ENCODE data around the gene ZFAND2A.
"Not testable (repeated sequence)": the region's sequence is repeated elsewhere in the genome, so short reads cannot be mapped to it uniquely, and the experiment has no call there.

Gene ZFAND2A

DNA sequence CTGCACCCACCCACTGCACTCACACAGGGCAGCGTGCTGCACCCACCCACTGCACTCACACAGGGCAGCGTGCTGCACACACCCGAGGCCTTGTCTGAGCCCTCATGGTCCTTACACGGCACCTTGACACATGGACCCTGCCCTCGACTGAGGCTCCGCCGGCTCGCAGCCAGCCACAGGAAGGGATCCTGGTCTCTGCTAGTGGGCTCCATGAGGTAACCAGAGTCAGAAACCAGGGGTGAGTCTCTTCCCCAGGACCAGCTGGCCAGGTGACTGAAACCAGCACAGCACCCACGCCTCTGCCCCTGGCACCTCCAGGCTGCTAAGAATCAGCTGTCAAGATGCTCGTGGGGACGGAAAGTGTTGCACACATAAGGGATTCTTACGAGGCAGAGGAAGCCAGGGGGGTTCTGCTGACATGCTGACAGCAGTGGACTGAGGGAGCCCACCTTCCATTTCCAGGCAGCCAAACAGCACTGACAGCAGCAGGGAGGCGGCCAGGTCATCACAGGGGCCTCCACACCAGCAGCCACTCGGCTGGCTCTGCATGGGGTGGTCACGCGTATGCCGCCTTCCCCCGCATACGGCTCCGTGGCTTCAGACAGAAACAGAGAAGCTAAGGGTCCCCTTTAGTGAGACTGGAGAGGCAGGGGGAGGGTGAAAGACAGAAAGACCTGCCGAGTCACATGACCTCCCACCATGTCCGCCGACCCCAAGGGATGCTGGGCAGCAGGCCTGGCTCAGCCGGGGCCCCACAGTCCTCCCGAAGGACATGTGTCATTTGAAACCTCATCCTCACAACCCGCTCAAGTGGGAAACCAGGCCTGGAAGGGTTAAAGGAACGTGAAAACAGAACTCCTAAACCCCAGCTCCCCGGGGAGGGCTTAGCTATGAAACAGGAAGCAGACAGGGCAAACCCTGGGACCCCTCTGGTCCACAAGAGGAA, 37.8 kb downstream of the ZFAND2A start:
- no peak for DNase-seq

DNA sequence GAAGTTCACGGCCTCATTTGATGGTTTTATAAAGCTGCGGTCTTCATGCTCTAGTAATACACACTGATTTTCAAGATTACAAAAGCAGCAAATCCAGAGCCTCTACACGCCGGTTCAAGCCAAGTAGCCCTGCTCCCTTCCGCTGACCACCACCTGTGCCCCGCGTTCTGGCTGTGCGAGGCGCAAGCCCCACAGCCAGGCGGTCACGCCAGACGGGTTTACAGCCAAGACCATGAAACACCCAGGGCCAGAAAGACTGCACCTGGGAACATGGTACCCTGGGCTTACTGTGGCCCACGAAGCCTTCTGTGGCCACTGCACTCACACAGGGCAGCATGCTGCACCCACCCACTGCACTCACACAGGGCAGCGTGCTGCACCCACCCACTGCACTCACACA, 38.5 kb downstream of the ZFAND2A start:
- no peak for DNase-seq

DNA sequence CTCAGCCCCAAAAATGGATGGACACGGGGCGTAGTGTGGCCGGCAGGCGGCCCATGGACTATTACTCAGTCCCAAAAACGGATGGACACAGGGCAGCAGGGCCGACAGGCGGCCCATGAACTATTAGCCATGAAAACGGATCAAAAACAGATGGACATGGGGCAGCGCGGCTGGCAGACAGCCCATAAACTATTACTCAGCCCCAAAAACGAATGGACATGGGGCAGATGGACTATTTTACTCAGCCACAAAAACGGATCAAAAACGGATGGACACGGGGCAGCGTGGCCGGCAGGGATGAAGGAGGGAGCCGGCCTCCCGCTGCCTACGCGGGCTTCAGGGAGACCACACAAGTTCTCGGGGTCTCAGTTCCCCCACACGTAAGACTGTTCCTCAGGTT, 39.2 kb downstream of the ZFAND2A start:
- DNase-seq = no peak

- no peak for DNase-seq
These were observed 40.8 kb downstream of the ZFAND2A start for GRCh38 chr7:1119201-1119600.

- DNase-seq = no peak
These were observed 42.6 kb downstream of the ZFAND2A start for GRCh38 chr7:1117321-1117928.

DNA sequence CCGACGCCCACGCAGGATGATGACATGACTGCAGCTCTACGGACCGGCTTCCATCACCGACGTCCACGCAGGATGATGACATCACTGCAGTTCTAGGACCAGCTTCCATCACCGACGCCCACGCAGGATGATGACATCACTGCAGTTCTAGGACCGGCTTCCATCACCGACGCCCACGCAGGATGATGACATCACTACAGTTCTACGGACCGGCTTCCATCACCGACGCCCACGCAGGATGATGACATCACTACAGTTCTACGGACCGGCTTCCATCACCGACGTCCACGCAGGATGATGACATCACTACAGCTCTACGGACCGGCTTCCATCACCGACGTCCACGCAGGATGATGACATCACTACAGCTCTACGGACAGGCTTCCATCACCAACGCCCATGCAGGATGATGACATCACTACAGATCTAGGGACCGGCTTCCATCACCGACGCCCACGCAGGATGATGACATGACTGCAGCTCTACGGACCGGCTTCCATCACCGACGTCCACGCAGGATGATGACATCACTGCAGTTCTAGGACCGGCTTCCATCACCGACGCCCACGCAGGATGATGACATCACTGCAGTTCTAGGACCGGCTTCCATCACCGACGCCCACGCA, 43.5 kb downstream of the ZFAND2A start:
- not testable (repeated sequence) for DNase-seq

DNA sequence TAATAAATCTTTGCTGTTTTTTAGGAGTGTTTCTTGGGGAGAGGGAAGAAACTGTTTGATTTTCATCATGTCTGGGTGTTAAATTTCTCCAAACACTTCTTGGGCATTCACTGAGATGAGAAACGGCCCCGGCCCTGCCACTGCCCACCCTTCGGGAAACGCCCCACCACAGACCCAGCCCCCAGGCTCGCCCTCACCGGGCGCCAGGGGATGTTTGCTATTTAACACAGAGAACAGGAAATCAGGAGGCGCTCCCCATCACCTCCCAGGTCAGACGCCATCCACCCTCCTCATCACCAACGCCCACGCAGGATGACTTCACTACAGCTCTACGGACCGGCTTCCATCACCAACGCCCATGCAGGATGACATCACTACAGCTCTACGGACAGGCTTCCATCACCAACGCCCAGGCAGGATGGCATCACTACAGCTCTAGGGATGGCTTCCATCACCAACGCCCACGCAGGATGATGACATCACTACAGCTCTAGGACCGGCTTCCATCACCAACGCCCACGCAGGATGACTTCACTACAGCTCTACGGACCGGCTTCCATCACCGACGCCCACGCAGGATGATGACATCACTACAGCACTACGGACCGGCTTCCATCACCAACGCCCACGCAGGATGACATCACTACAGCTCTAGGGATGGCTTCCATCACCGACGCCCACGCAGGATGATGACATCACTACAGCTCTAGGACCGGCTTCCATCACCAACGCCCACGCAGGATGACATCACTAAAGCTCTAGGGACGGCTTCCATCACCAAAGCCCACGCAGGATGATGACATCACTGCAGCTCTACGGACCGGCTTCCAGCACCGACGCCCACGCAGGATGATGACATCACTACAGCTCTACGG, 44.6 kb downstream of the ZFAND2A start:
- DNase-seq = not testable (repeated sequence)

DNA sequence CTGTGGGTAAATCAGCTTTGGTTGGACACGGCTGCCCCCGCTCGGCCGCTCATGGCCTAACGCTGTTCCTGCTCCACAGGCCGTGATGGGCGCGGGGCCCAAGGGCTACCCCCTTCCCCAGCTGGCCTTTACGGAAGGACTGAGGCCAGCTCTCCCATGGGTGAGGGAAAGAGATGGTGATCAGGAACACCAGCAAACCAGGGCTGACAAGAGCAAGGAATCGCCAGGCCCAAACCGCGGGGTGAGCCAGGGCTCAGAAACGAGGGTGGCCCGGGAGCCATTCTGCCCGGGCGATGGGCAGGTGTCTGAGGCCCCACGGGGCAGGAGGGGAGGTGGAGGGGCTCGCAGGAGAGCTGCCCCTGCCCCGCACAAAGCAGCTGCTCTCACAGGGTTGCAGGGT, 45.5 kb downstream of the ZFAND2A start:
- no peak for DNase-seq

DNA sequence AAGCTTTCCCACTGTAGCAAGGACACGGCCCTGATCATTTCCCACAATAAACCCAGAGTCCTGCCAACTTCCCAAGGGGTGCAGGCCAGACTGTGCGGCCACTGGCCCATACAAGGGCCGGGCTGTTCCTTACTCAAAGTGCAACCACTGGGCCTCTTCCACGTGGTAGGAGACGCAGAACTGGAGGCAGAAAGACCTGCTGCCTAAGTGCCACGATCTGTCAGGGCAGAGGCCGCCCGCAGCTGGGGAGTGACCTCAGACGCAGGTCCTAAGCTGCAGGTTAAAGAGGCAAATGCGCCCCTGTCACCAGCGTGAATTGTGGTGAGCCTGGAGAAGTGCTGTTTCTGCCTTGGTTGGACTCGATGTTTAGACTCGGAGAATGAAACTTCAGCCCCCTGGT, 45.9 kb downstream of the ZFAND2A start:
- DNase-seq = no peak

GRCh38 chr7:1113548-1113885, 46.5 kb downstream of the ZFAND2A start:
- DNase-seq = no peak

DNA sequence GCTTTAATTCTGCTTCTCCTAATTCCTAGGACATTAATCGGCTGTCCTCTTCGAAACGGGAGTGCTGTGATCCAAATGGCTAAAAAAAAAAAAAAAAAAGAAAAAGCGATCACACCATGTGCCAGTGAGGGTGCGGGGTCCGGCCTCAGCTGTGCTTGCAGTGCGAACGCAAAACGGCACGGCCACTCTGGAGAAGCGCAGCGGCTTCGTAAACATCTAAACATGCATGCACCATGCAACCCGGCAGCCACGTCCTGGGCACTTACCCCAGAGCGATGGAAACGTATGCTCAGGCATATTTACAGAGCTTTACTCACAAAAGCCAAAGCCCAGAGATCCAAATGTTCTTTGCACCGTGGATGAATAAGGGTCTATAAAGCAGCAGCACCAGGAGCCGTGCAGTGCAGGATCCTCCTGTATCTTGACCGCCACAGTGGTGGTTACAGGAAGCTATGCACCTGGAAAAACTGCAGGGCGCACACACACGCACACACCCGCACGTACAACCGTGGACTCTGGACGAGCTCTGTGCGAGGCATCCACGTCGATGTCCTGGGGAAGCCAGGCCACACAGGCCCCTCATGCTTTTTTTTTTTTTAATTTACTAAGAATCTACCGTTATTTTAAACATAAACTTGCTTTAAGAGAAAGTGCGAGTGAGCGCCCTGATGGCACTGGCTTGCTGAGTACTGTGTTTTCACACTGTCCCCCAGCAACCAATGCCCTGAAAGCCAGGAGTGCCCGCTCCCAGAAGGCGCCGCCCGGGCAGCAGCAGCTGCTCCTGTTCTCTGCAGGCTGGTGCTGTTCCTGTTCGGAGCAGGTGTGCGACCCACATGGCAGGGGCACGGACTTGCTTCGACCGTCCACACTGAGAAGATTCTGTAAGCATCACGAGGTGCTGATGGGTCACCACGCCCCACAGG, 47.1 kb downstream of the ZFAND2A start:
- DNase-seq = no peak

GRCh38 chr7:1112109-1112508, 47.9 kb downstream of the ZFAND2A start:
- DNase-seq = no peak

GRCh38 chr7:1111156-1111555, 48.8 kb downstream of the ZFAND2A start:
- DNase-seq = no peak

GRCh38 chr7:1110358-1110757, 49.6 kb downstream of the ZFAND2A start:
- DNase-seq = no peak

GRCh38 chr7:1109581-1110310, 50.2 kb downstream of the ZFAND2A start:
- no peak for DNase-seq

- no peak for DNase-seq
These were observed 51.6 kb downstream of the ZFAND2A start for GRCh38 chr7:1108264-1108920.

DNA sequence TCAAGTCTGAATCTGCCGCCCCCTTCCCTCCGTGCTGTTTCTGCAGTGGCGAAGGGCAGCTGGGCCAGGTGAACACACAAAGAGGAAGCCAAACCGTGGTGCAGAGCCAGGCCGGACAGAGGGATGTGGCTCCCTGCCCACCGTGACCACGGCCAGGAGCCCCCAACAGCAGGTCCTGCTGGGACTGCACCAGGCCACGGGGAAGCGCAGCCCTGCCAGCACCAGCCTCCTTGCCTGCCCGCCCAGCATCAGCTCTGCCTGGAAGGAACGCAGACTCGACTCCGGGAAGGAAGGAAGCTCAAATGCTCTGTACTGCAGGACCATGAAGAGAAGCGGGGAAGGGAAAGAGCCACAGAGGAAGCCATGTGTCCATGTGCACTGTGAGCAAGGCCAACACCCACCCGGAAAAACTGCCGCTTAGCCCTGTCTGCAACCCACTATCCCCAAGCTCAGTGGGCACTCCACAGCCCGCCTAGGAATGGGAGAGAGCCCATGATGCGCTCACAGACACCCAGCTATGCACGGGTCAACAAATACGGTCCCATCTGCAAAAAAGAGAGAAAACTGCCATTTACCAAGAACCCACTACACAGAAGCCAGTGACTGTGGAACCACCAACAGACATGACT, 53.1 kb downstream of the ZFAND2A start:
- no peak for DNase-seq

DNA sequence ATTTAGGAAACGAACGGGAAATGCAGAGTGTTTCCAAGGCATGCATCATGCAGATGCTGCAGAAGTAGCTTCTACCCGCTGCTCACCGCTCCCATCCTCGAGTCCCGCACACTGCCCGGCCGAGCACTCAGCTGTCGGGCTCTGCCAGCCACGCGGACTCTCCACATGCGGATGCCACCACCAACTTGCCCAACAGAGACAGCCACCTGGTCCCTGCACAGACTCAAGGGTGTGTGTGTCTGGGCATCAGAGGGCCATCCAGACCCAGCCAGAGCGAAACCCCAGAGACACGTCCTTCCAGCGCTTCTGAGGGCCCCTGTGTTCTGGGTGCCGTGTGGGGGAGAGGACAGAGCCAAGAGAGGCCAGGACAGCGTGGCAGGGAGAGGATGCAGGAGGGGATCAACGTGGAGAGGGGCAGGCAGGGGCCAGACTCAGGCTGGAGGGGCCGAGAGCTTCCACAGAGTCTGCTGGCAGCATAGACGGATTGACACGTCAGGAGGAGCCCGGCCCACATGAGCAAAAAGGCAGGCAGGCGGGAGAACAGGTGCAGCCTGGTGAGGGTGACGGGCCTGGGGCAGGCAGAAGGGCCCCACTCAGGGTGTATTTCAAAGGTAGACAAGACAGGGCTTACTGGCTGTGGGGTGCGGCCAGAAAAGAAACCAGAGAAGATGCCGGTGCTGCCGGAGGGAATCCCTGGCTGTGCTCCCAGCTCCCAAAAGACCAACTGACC, 53.8 kb downstream of the ZFAND2A start:
- DNase-seq = no peak

DNA sequence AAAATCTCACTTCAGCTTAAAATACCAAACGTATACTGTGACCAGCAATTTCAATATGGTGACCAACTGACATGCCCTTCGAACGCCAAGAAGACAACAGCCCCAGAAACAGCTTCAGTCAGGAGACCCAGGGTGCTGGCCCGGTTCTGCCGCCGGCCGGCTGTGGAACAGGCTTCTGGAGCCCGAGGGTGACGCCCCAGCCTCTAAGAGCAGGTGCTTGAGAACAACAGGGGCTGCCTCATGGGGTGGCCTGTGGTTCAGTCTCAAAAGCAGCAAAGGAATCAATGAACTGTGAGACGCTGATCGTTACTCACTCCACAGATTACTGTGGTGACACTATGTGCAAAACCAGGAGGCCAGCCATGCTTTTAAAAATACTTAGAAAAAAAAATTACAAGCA, 54.8 kb downstream of the ZFAND2A start:
- no peak for DNase-seq

All from right forelimb (tissue), 1 donor.